HG02623 (cell line): ENCODE measurements around the gene FAM149A.

Experiments used
- ATAC-seq: cut with Tn5 transposase; IDR thresholded peaks from one replicate; pipeline ENCODE4 v1.9.1; 2021; ENCODE audit warnings: moderate library complexity; ENCODE audit not compliant: unreplicated experiment

Gene FAM149A

DNA sequence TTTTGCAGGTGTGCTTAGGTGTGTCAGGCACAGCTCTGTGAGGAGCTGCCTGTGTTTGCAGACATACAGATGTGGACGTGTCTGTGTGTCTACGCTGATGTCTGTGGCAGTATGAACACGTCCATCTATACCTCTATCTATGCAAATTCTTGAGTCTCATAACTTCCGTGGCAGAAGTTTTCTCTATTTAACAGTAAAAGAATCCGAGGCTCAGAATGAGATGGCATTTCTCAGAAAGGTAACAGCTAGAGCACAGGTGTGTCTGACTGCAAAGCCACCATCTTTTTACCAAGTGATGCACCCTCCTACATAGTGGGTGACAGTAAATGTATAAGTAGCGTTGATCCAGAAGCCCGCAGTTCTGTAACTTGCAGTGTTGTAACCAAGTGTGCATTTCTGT is 47.0 kb downstream of the FAM149A start:
- ATAC-seq, result no peak

DNA sequence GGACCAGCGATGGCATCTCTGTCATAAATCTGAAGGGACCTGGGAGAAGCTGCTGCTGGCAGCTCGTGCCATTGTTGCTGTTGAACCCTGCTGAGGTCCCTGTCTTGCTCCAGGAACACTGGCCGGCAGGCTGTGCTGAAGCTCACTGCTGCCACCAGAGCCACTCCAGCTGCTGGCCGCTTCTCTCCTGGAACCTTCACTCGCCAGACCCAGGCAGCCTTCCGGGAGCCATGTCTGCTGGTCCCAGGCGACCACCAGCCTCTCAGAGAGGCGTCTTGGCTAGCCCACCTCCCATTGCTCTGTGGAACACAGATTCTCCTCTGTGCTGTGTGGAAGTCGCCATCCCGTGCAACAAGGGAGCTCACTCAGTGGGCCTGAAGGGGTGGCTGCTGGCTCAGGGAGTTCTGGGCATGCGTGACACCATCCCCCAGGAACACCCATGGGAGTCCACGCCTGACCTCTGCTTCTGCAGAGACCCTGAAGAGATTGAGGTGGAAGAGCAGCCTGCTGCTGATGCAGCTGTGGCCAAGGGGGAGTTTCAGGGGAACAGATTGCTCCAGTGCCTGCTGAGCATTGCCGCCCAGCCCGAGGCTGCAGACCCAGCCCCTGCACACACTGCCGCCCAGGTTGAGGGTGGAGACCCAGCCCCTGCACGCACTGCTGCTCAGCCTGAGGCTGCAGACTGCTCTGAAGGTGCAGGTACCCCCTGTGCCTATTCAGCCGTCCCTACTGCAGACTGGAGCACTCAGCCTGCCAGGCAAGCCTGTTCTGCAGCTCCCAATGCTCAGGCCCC is 53.7 kb downstream of the FAM149A start:
- no peak for ATAC-seq

DNA sequence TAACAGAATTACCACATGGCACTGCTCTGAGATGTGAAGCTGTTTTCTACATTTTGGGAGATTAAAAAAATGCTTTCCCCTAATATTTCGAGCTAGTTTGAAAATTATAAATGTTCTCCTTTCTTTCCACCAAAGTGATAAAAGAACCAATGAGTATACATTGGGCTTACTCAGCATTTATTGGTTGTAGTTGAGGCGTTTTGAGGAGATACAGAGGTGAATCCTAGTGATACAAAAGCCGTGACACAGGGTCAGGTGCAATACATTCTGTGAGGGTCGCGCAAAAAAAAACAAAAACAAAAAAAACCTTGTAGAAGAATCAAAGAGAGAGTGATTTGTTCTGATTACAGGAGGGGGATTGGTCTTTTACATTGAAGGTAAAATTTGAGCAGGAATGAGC is 54.5 kb downstream of the FAM149A start:
- no peak for ATAC-seq

DNA sequence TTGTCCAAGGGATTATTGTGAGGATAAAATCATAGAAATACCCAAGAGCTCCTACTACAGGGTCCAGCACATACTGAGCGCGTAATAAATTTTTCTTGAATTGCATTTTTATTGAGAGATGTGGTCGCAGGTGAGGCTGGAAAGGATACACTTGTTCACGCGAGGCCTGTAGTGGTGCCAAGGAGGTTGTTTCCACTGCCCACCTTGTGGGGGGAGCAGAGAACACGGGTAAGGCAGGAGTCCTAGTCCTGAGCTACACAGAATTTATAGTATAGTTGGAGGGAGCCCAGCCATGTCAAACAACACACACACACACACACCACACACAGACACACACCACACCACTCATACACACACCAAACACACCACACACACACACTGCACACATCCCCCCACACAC is 55.1 kb downstream of the FAM149A start:
- no peak for ATAC-seq

DNA sequence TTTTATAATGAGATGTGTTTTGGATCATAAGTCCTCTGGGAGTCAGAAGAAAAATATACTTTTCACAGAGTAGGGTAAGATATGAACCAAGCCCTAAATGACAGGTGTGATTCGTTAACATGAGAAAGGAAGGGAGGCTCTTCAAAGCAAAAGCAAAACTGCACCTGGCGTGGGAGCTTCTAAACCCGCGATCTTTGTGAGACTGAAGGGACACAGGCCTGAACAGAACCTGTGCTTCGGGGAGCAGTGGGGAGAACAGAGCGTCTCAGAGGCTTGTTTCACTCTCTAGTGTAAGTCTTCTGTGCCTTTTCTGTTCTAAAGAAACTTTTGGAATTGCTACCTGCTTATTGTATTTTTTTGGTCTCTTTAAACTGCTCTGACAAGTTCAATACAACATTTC is 56.6 kb downstream of the FAM149A start:
- ATAC-seq, result peak; percentile 98

DNA sequence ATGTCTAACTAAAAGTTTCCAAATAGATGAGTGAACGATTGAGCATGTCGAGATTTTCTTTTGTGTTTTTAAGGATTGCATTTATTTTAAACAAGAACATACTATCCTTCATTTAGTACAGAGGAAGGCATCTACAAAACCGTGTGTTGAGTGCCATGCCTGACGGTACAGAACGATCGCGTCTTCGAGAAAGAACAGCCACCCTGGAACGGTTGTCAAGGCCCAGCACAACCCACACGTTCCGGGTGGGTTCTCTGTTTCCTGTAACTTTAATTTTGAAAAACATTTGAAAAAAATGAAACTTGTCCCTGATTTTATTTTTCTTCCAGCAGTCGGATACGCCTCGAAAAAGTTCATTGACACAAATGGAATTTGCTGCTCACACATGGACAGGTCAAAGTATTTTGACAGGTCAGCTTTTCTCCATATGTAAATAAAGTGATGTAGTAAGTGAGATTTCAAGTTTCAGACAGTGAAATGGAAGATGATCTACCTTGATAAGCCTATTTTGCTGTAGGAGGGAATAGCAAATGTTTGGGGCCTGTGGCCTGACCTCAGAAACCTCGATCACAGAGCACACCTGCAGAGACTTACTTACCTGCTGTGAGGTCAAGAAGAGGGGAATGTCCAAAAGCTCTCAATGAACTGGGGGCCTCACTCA is 62.5 kb downstream of the FAM149A start:
- ATAC-seq, result no peak

DNA sequence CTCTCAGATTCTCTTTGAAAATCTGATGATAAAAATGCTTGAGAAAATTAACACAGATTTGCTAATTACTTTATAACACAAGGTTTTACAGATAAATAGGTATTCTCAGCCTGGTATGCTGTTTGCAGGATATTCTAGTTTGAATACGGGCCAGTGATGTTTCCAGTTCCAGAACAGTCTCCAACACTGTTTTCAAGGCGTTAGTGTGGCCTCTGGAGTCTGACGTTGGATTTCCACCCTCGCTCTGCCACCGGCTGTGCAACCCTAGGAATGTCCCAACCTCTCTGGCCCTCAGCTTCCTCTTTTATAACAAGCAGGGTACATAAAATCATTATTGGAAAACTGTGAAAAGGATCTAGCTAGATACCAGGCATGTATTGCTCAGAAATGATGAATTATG is 63.1 kb downstream of the FAM149A start:
- no peak for ATAC-seq

DNA sequence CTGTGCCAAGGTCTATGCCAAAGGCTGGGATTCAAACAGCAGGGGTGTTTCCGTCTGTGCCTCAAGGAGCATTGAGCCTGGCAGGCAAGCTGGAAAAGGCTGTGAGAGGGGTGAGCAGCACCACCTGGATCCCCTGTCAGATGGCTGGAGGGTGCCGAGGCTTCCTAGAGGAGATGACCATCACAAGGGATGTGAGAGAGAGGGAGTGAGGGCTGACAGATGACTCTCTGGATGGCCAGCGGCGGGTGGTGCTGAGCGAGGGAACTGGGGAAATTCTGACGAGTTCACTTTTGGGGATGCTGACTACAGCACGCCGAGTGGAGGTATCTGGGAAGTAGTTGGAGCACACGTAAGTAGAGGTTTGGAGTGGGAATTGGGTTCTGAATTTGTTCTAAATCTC is 64.2 kb downstream of the FAM149A start:
- ATAC-seq, result no peak

DNA sequence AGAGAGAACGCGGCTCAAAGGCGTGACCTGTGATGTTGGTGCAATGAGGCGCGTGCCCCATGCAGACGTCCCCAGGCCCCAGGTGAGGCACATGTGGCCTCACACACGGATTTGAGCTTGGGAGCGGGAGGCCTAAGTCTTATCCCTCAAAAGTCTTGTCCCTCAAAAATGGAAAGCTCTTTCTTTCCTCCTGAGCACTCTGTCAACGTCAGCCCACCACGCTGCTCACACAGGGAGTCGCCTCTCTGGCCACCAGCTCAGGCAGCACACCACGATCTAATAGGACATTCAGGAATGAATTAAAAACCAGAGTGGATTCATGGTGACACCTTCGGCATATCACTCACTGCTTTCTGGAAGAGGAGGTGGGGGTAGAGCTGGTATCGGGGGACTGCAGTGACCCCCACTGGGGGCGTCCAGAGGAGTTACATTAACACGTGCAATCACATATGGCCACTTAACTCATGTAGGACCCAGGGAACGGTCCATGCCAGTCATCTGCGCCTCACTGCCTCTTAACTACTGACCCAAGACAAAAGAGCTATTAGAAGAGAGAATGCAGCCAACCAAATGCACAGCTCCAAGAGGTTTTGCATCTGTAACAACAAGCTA is 64.9 kb downstream of the FAM149A start:
- no peak for ATAC-seq

DNA sequence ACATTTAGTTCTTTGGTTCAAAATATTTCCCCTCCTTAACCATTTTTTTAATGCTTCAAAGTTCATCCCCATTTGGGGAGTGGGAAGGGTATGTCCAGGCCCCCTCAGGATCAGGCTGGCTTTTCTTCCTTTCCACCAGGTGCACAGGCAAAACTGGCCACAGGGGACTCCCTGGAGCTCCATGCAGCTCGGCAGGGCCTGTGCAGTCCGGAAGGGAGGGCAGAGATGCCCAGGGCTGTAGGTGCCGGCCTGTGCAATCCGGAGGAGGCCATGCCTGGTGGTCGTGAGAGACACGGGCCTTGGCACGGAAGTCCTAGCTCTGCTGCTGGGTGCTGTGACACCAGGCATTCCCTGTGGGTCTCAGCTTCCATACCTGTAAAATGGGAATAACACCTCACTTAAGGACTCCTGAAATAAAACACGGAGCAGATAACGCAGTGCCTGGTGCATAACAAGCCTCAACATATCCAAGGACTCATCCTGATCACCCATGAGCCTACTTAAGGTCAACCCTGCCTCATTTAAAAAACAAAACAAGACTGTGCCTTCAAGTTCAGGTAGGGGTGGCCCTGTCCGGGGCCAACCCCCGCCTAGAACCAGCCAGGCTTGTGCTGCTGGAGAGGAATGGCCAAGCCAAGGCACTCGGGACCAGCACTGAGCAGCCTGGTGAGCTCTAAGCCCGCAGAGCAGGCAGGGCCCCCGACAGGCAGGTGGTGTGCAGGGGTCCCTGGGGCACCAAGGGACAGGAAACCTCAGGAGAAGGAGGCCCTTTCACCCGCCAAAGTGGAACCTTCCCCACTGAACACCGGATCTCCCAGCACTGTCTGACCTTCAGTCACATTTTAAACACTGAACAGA is 65.7 kb downstream of the FAM149A start:
- no peak for ATAC-seq

DNA sequence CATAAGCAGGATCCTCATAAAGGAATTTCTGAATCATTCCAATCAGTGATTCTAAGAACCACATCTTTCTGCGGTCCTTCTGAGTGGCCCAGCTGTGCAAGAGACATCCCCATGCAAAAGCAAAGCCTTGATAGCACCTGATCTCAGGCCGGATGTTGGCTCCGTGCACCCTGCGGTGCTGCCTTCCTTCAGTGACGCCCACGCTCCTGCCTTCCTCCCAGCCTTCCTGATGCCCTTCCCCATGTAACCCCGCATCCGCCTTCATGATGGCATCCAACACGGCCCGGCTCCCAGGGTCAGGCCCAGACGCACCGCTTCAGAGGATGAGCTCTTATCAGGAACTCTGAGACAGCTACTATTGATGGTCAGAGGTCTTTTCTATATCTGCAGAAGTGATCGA is 66.5 kb downstream of the FAM149A start:
- no peak for ATAC-seq

DNA sequence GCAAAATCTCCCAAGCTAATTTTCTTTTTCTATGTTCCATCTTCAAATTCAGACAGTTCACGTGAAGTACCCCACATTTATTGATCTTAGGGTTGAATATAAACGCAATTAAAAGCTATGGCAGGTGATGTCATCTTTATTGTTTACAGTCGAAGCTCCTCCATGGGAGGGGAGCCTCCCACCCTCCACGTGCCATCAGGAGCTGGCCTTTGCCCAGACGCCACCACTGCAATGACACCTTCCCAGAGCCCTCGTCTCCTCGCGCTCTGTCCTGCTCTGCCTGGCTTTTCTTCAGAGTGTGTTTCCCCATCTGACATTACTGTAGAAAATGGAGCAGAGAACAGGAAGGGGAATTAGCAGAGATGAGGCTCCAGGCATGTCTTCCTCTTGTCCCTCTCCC is 68.0 kb downstream of the FAM149A start:
- ATAC-seq, result no peak

DNA sequence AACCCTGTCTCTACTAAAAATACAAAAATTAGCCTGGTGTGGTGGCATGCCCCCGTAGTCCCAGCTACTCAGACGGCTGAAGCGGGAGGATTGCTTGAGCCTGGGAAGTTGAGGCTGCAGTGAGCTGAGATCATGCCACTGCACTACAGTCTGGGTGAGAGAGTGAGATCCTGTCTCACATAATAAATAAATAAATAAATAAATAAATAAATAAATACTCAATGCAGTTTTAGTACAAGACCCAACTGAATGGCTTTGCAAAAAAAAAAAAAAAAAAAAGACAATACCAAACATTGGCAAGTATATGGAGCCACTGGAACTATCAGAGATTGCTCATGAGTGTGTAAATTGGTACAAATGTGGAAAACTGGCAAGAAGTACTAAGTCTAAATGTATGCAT is 83.6 kb downstream of the FAM149A start:
- no peak for ATAC-seq

DNA sequence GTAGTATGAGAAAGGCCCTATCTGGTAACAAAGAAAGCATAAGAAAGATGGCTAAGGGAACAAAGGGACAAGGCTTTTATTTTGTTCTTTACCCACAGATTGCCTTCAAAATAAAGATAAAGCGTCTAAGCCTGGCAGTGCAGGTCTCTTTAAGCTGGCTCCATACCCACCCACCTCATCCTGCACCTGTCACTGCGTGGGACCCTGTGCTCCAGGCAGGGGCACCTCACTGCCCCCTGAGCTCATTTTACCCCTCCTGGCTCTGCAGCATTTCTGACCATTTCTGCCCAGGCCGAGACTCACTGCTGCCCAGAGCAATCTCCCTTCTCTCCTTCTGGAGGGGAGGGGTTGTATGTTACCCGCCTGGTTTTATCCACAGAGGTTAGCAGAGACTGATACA is 85.2 kb downstream of the FAM149A start:
- no peak for ATAC-seq

DNA sequence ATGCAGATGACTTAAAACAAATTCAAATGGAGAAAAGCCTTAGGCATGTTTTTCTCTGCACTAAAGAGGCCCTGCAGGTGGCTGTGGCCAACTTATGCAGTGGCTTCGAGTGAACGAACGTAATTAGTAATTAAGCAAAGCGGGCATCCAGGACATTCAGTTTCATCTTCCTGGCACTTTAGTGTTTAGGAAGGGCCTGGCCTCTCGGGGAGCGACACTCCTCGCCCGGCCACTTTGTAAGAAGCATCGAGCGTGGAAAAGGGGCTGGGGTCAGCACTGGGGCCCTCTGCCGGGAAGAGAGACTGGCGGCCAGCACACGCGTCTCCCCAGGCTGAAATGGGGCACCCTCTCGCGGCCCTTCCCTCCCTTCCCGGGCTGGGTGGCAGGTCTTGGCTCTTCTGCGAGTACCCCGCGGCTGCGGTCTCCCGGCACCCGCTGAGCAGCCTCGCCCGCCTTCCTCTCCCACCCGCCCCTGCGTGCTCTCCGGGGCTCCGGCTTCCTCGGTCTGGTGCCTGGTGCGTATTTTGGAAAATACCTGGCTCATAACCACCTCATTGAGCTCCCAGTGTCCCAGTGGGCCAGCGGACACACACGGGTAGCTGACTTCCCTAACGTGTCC is 86.2 kb downstream of the FAM149A start:
- ATAC-seq, result peak; percentile 22

DNA sequence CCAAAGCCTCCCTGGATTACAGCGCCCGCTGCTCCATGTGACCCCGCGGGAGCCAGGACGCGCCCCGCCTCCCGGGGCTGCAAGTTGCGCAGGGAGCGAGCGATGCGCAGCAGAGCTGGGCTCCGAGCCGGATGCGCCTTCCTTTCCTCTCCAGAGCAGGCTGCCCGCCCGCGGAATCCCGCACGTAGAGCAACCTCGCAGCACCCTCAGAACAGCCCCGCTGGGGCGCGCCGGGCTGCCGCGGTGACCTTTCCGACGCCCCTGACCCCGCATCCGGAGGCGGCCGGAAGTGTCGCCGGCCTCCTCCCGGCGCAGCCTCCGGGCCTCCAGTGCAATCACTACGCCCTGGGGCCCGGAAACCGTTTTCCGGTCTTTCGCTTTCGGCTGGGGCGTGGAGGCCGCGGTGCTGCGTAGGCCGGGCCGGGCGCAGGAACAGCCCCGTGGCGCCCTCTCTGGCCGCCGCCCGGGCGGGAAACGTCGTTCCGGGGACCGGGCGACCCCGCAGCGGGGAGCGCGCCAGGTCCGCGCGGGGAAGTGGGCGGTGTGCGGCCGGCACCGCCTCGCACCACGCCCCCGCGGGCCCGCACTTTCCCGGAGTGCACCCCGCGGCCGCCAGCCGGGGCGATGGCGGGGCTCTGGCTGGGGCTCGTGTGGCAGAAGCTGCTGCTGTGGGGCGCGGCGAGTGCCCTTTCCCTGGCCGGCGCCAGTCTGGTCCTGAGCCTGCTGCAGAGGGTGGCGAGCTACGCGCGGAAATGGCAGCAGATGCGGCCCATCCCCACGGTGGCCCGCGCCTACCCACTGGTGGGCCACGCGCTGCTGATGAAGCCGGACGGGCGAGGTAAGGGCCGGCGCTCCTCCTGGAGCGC is 86.9 kb downstream of the FAM149A start, which contains the start of gene CYP4V2:
Gene CYP4V2, plus strand, starts transcription at position 368 of the 866 bp plus-strand sequence. Its CDS starts 257 bp downstream, at position 625.
- ATAC-seq, result peak; percentile 82

DNA sequence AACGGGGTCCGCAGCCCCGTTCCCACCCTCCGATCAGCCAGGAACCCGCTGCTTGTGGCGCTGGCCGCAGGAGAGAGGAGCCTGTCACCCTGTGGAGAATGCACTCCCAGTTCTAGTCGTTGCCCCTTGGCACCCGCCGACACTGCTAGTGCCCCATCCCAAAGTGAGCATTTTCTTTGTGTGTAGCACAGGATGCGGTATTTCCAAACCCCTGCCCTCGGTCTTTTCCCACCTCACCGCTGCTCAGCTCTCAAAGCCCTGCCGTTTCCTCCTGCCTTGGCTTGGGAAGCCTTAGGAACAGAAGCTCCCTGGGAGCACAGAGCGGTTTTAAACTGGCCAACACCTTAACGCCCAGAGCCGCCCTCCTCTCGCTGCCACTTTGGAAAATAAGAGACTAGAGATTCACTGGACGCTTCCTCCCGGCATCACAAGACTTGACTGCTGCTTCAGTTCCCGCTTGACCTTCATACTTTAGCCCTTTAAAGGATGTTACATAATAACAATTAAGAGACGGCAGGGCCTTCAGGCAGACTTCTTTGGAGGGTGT is 87.6 kb downstream of the FAM149A start:
- peak; percentile 0 for ATAC-seq

DNA sequence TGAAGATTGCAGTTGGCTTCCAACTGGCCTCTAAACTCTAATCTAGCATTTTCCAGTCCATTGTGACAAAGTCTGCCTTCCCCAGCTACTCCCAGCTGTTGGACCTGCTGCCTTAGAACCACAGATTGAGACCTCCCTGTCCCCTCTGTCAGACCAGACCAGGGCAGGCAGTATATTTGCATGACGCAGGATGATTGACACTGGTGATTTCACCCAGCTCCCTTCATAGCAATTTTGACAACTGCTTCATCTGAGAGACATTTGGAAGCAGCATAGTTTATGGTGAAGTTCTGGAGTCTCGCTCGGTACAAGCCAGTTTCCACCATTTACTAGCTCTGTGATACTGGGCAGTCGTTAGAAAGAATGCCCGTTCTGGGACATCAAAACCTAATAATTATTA is 89.3 kb downstream of the FAM149A start:
- no peak for ATAC-seq

DNA sequence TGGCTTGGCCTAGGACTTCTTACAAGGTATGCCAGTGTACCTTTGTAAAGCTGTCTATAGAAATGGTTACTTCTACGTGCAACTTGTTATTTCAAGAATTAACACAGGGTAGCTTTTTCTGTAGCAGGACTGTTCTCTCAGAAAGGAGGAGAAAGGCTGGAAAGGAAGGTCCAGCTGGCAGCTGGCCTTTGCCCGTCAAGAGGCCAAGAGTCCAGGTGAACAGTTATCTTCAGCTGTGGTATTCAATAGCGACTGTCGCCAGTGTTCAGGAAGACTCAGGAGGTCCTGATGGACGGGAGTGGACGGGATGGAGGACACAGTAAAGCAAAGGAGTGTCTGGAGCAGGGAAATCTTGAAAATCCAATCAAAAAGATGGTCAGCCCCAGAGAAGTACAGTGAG is 91.6 kb downstream of the FAM149A start:
- ATAC-seq, result no peak
